GM12891 (cell line): ENCODE measurements around the gene APPL2.

Source experiments
- POLR2A ChIP-seq: IDR thresholded peaks from 2 replicates; pipeline ENCODE4 v1.6.1; 2011; ENCODE audit warnings: low read depth, low read length, control low read depth
- SPI1 ChIP-seq: IDR thresholded peaks from 2 replicates; pipeline ENCODE4 v1.6.1; 2011; ENCODE audit warnings: low read depth, low read length, control low read depth
- TAF1 ChIP-seq: IDR thresholded peaks from 2 replicates; pipeline ENCODE4 v1.6.1; 2011; ENCODE audit warnings: low read depth, low read length, control low read depth

DNA sequence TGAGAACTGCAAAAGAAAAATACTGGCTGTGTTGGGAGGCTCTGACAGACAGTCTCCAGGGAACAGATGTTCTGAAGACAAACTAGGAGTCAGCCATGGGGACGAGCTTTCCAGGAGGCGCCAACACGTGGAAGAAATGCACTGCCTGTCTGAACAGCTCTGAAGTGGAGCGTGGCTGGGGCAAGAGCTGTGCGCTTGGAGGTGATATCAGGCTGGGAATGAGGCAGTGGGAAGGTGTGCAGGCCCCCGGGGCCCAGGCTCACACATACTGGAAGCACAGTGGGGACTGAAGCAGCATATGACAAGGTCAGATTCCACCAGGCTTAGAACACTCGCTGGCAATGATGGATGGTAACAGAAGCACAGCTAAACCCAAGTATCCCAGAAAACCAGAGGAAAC lies 17.5 kb downstream of the APPL2 start:
- no peak for TF ChIP-seq POLR2A
- TF ChIP-seq SPI1, result no peak
- no peak for TF ChIP-seq TAF1
